B cell (primary cell): ENCODE data around the gene CBX8. TPM values are rescaled to one million over a fixed set of nuclear protein-coding genes. Genes with fewer than 3 reads are reported as not detected.

ENCODE experiments used
- ATAC-seq: fragments of 200-7000 bp; cut with Tn5 transposase; one replicate; pipeline ENCODE4 v1.10.0; 2021; ENCODE audit warnings: low read depth, mild to moderate bottlenecking, moderate number of reproducible peaks, moderate library complexity
- CTCF ChIA-PET: fragments of 350-600 bp; sonication (Branson Sonifier 250); formaldehyde crosslinking; loops from one replicate; lab custom pipeline; 2021; ENCODE audit warnings: antibody characterized with exemption, inconsistent platforms; lab: Charles Lee
- POLR2A ChIA-PET: fragments of 350-600 bp; sonication (Branson Sonifier 250); formaldehyde crosslinking; loops from one replicate; lab custom pipeline; 2021; ENCODE audit warnings: antibody characterized with exemption; lab: Charles Lee
- DNase-seq: peaks from one replicate; pipeline ENCODE4 v3.0.0; 2013
- H2AFZ ChIP-seq: 2 replicates; pipeline ENCODE4 v1.6.1; 2012; ENCODE audit warnings: mild to moderate bottlenecking, low read depth, low read length; ENCODE audit not compliant: insufficient read depth, poor library complexity, severe bottlenecking
- H3K27ac ChIP-seq, 2 donors: 1 replicate in 1 of 2; 2 replicates in 1 of 2; pipeline ENCODE4 v1.5.1; 2012 to 2013; ENCODE audit warnings: low read length in 2 of 2, mild to moderate bottlenecking in 2 of 2, moderate library complexity in 1 of 2
- H3K27me3 ChIP-seq, 4 experiments: fragments of 200-600 bp in 1 of 4; sonication (generic) in 1 of 4; replicated peaks in 1 of 4; 1 replicate in 2 of 4; 2 replicates in 2 of 4; pipeline versions ENCODE4 v1.6.1 to v1.7.0; 2013 to 2016; ENCODE audit warnings: low read length in 3 of 4, mild to moderate bottlenecking in 2 of 4, mixed read lengths in 1 of 4, moderate library complexity in 1 of 4; ENCODE audit not compliant: insufficient read depth in 4 of 4, control insufficient read depth in 3 of 4; ENCODE audit errors: control extremely low read depth in 1 of 4
- H3K36me3 ChIP-seq, 2 experiments: replicated peaks in 1 of 2; 1 replicate in 1 of 2; 2 replicates in 1 of 2; pipeline versions ENCODE4 v1.6.1 to v1.7.1; 2013; ENCODE audit warnings: low read length in 1 of 2; ENCODE audit not compliant: insufficient read depth in 2 of 2, control insufficient read depth in 1 of 2; ENCODE audit errors: control extremely low read depth in 1 of 2, extremely low read depth in 1 of 2
- H3K4me1 ChIP-seq, 2 donors: fragments of 200-600 bp in 1 of 2; sonication (generic) in 1 of 2; 1 replicate in 1 of 2; 2 replicates in 1 of 2; pipeline versions ENCODE4 v1.5.1 to v1.6.1; 2013 to 2017; ENCODE audit warnings: low read length in 2 of 2; ENCODE audit not compliant: control insufficient read depth in 2 of 2, insufficient read depth in 2 of 2
- H3K4me2 ChIP-seq: replicated peaks from 2 replicates; pipeline ENCODE3; 2012; ENCODE audit warnings: mild to moderate bottlenecking, low read depth, low read length; ENCODE audit not compliant: poor library complexity, severe bottlenecking
- H3K4me3 ChIP-seq, 5 experiments: fragments of 200-600 bp in 1 of 5; sonication (generic) in 1 of 5; 1 replicate in 3 of 5; 2 replicates in 2 of 5; pipeline versions ENCODE4 v1.5.1 to v1.7.0; 2011 to 2016; ENCODE audit warnings: low read length in 4 of 5, mild to moderate bottlenecking in 4 of 5, low read depth in 2 of 5, control low read depth in 1 of 5, moderate library complexity in 1 of 5; ENCODE audit not compliant: insufficient read depth in 1 of 5; ENCODE audit errors: control extremely low read depth in 1 of 5, extremely low read depth in 1 of 5
- H3K79me2 ChIP-seq: fragments of 200-600 bp; sonication (generic); one replicate; pipeline ENCODE4 v1.6.0; 2016; ENCODE audit warnings: low read length; ENCODE audit not compliant: control insufficient read depth, insufficient read depth
- H3K9ac ChIP-seq: fragments of 200-600 bp; sonication (generic); 2 replicates; pipeline ENCODE4 v1.6.1; 2017; ENCODE audit warnings: mild to moderate bottlenecking, low read length, moderate library complexity
- H3K9me3 ChIP-seq, 3 donors: one replicate each; pipeline versions ENCODE4 v1.6.1 to v1.7.1; 2013; ENCODE audit warnings: low read length in 2 of 3; ENCODE audit not compliant: control insufficient read depth in 2 of 3, insufficient read depth in 1 of 3; ENCODE audit errors: control extremely low read depth in 1 of 3
- H4K20me1 ChIP-seq: 2 replicates; pipeline ENCODE4 v1.6.0; 2012; ENCODE audit warnings: mild to moderate bottlenecking, low read length; ENCODE audit not compliant: insufficient read depth, control insufficient read depth, poor library complexity, severe bottlenecking
- H3K27ac Mint-ChIP-seq: one replicate; pipeline ENCODE4 v1.8.0; 2021; ENCODE audit warnings: mixed read lengths
- H3K27me3 Mint-ChIP-seq: one replicate; pipeline ENCODE4 v1.8.0; 2021; ENCODE audit warnings: mixed read lengths
- H3K4me1 Mint-ChIP-seq: one replicate; pipeline ENCODE4 v1.8.0; 2021; ENCODE audit warnings: mixed read lengths
- H3K4me3 Mint-ChIP-seq: one replicate; pipeline ENCODE4 v1.8.0; 2021; ENCODE audit warnings: mixed read lengths
- H3K9me3 Mint-ChIP-seq: one replicate; pipeline ENCODE4 v1.8.0; 2022; ENCODE audit warnings: mixed read lengths; ENCODE audit not compliant: insufficient read depth
- EZH2 ChIP-seq: IDR thresholded peaks from 2 replicates; pipeline ENCODE4 v1.6.1; 2012; ENCODE audit warnings: borderline replicate concordance, low read depth, mild to moderate bottlenecking, moderate library complexity, low read length; ENCODE audit not compliant: insufficient read depth, poor library complexity, severe bottlenecking
- WGBS: methylation state at CpG from one replicate; pipeline ENCODE4 v1.1.5; 2013; ENCODE audit warnings: missing lambda C conversion rate; ENCODE audit not compliant: insufficient coverage; 5-methylcytosine and 5-hydroxymethylcytosine counted together
- intact Hi-C: fragments of 100-400 bp; cut with micrococcal nuclease; formaldehyde crosslinking; loops from one replicate; pipeline ENCODE4 v1.10.0; 2022
- polyA plus RNA-seq: library from polyadenylated mRNA; depleted of rRNA; stranded (reverse); fragments of >200 nt; gene quantifications from 2 replicates; pipeline ENCODE4 v1.2.3, GENCODE V29; 2012
- total RNA-seq, 2 donors: library from RNA; stranded (reverse); fragments of 120-200 nt in 1 of 2; gene quantifications; 1 replicate in 1 of 2; 2 replicates in 1 of 2; pipeline versions ENCODE4 v1.2.3 to v1.2.4, GENCODE V29; 2013 to 2022
- TF ChIP-seq, protein P1 (sequence below): fragments of 200-600 bp; IDR thresholded peaks from one replicate; pipeline ENCODE4 v1.8.0; 2022; ENCODE audit warnings: antibody characterized with exemption, mild to moderate bottlenecking

The CBX8 gene
- total and polyA plus RNA-seq, 2 donors (not counting 1 experiment from before 2014, with no cell fraction given), result 0.31 to 6.8 TPM

DNA sequence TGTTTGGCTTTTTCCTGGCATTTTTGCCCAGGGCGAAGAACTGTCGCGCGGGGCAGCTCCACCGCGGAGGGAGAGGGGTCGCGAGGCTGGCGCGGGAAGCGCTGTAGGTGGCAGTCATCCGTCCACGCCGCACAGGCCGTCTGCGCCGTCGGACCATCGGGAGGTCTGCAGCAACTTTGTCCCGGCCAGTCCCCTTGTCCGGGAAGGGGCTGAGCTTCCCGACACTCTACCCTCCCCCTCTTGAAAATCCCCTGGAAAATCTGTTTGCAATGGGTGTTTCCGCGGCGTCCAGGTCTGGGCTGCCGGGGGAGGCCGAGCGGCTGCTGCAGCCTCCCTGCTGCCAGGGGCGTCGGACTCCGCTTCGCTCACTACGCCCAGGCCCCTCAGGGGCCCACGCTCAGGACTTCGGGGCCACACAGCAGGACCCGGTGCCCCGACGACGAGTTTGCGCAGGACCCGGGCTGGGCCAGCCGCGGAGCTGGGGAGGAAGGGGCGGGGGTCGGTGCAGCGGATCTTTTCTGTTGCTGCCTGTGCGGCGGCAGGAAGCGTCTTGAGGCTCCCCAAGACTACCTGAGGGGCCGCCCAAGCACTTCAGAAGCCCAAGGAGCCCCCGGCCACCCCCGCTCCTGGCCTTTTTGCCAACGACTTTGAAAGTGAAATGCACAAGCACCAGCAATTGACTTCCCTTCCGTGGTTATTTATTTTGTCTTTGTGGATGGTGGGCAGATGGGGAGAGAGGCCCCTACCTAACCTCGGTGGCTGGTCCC, 44.7 kb upstream of the CBX8 start:
- Histone ChIP-seq H3K79me2 (peaks cover 17% of the 10 kb centered on the region), H3K9me3 (peaks cover 0 to 40% (median 0%) of the 10 kb centered on the region in 3 donors), H3K36me3 (peaks cover 0 to under 1% of the 10 kb centered on the region in 2 experiments), H2AFZ (no peak overlapping the region), H3K27me3 (peaks cover 0 to 65% (median 40%) of the 10 kb centered on the region in 4 experiments), H3K9ac (no peak overlapping the region), H3K4me3 (peak overlapping the region in 1 of 5 experiments; percentile 29), H4K20me1 (peaks cover 60% of the 10 kb centered on the region), H3K4me1 (peaks cover 71 to 78% of the 10 kb centered on the region in 2 donors), H3K27ac (no peak overlapping the region), H3K4me2 (peak overlapping the region; percentile 89)
- H3K27me3 Mint-ChIP-seq, result peaks cover 22% of the 10 kb centered on the region
- H3K4me1 Mint-ChIP-seq, result peaks cover 56% of the 10 kb centered on the region
- TF ChIP-seq EZH2, result peak; percentile 91
- TF ChIP-seq, protein P1, sequence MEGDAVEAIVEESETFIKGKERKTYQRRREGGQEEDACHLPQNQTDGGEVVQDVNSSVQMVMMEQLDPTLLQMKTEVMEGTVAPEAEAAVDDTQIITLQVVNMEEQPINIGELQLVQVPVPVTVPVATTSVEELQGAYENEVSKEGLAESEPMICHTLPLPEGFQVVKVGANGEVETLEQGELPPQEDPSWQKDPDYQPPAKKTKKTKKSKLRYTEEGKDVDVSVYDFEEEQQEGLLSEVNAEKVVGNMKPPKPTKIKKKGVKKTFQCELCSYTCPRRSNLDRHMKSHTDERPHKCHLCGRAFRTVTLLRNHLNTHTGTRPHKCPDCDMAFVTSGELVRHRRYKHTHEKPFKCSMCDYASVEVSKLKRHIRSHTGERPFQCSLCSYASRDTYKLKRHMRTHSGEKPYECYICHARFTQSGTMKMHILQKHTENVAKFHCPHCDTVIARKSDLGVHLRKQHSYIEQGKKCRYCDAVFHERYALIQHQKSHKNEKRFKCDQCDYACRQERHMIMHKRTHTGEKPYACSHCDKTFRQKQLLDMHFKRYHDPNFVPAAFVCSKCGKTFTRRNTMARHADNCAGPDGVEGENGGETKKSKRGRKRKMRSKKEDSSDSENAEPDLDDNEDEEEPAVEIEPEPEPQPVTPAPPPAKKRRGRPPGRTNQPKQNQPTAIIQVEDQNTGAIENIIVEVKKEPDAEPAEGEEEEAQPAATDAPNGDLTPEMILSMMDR, result no peak
- peak; percentile 69 for DNase-seq
- CTCF ChIA-PET, result interaction anchor here (0.9 to 4.0 kb wide), 6 partner anchors 10 to 129 kb away, joined by 4 to 19 read pairs (median 6); partner anchors contain the start of gene CBX8
- 6% methylated on average over 53 of the region's 55 CpGs for WGBS
- peak overlapping the region; percentile 48 for H3K27ac Mint-ChIP-seq
- no peak for ATAC-seq
- intact Hi-C loops, result loop anchor here (1.0 to 5.0 kb wide), 2 partner anchors 27 to 91 kb away; no protein-coding TSS in a partner anchor
- POLR2A ChIA-PET, result interaction anchor here (0.7 to 6.9 kb wide), 4 partner anchors 31 to 49 kb away, joined by 4 to 45 read pairs (median 6); partner anchors contain the start of gene CBX8
- H3K9me3 Mint-ChIP-seq, result no peaks in the 10 kb centered on the region
- peak overlapping the region; percentile 75 for H3K4me3 Mint-ChIP-seq
